Transverse colon (tissue), 3 donors: ENCODE data around the gene SCGB1D2.
"Not testable (repeated sequence)": the region's sequence is repeated elsewhere in the genome, so short reads cannot be mapped to it uniquely, and the experiment has no call there.

Experiments
- CTCF ChIP-seq, 5 experiments: fragments of 200-600 bp in 3 of 5; fragments of 450-650 bp in 2 of 5; sonication (generic) in 3 of 5; IDR thresholded peaks; 1 replicate in 2 of 5; 2 replicates in 3 of 5; pipeline ENCODE4 v1.5.1; 2016 to 2017; ENCODE audit warnings: antibody characterized with exemption in 5 of 5, inconsistent platforms in 3 of 5, mild to moderate bottlenecking in 2 of 5, moderate library complexity in 1 of 5
- POLR2A ChIP-seq: fragments of 450-650 bp; IDR thresholded peaks from one replicate; pipeline ENCODE4 v1.6.1; 2016; ENCODE audit warnings: antibody characterized with exemption, mild to moderate bottlenecking, moderate library complexity

GRCh38 chr11:62206276-62207066 is 35.6 kb upstream of the SCGB1D2 start:
- not testable (repeated sequence) for TF ChIP-seq CTCF (IDR thresholded peaks at IDR 0.05); POLR2A
